H54 (cell line): ENCODE data around the gene BNIPL.
A peak's percentile ranks its signal among the peaks of the same experiment; 100 is the strongest.

Experiments
- DNase-seq: peaks from one replicate; pipeline ENCODE4 v3.0.0; 2011; ENCODE audit warnings: low spot score, mixed read lengths; ENCODE audit not compliant: insufficient read length
- FAIRE-seq: peaks from 3 replicates; lab custom pipeline; 2011; peaks lifted over from hg19 to GRCh38; lab: Jason Lieb, UNC
- POLR2A ChIP-seq: IDR thresholded peaks from 2 replicates; pipeline ENCODE4 v1.6.1; 2011; ENCODE audit warnings: low read depth, mild to moderate bottlenecking, low read length

BNIPL gene

GRCh38 chr1:151005729-151006319, 30.6 kb upstream of the BNIPL start:
- DNase-seq (no peak), FAIRE-seq (no peak)
- no peak for TF ChIP-seq POLR2A

- DNase-seq (peak; percentile 86), FAIRE-seq (no peak)
- TF ChIP-seq POLR2A, result no peak
Observed at GRCh38 chr1:151006327-151007052, 29.9 kb upstream of the BNIPL start, which contains the start of gene MINDY1. MINDY1 (minus strand) TSS chr1:151006902; CDS start chr1:151002617, 4,285 bp downstream.

- no peak for DNase-seq
- FAIRE-seq, result no peak
- no peak for TF ChIP-seq POLR2A
Observed at GRCh38 chr1:151007853-151008243, 28.5 kb upstream of the BNIPL start.

DNA sequence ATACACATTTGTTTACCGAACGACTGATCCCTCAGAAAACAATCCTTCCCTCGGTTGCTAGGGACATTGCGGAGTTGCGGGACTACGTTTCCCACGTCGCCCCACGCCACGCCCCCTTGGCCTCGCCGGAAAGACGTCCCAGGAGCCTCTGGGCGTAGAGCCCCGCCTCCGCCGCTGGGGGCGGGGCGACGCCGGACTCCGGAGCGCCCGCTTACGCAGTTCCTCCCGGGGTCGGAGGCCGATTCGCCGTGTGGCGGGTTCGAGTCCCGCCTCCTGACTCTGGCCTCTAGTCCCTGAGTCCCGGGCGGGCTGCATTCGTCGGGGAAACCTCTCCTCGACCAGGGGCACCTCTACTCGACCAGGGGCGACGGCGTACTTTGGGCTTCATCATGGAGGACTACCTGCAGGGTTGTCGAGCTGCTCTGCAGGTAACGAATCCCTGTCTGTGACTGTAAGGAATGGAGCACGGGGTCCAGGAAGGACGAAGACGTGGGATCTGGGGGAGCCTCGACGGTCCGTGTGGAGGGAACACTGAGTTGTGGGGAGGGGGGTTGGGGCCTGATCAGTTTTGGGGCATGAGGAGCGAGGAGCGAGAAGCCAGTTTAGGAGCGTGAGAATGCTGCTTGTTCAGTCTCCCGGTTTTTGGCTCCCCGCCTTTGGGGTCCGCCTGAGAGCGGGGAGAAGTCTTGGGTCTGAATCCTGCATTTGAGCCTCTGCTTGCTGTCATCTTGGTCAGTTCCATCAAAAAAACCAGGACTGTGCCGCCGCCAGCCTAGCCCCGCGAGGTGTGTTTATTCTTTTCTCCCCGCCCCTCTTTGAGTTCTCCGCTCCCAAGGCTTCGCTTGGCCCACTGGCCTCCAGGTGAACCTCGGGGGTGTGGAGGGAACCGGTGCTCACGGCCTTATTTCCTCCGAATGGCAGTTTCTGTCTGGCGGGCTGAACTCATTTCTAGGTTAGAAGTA, 27.9 kb upstream of the BNIPL start, which contains the start of gene PRUNE1:
Gene PRUNE1 (plus strand): TSS at position 206 of the 962 bp plus-strand sequence. CDS start 184 bp downstream, at position 390.
- TF ChIP-seq POLR2A, result peak; percentile 73
- DNase-seq, result peak; percentile 100
- no peak for FAIRE-seq

DNA sequence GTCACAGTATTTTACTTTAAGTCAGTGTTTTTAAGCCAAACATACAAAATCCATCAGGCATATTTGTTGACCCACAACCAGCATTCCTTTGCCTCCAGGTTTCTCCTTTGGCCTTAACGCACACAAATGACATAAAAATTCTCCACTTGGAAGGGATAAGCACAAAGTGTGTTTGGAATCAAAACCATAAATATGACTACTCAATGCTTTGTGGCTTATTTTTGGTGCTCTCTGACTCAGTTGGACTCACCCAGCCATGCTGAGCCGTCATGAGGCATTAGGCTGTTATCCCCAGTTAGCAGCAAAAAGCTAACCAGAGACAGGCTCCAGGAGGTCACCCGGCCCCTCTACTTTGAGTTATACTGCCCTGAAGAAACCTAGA, 27.2 kb upstream of the BNIPL start:
- FAIRE-seq, result no peak
- no peak for TF ChIP-seq POLR2A
- DNase-seq, result no peak

DNA sequence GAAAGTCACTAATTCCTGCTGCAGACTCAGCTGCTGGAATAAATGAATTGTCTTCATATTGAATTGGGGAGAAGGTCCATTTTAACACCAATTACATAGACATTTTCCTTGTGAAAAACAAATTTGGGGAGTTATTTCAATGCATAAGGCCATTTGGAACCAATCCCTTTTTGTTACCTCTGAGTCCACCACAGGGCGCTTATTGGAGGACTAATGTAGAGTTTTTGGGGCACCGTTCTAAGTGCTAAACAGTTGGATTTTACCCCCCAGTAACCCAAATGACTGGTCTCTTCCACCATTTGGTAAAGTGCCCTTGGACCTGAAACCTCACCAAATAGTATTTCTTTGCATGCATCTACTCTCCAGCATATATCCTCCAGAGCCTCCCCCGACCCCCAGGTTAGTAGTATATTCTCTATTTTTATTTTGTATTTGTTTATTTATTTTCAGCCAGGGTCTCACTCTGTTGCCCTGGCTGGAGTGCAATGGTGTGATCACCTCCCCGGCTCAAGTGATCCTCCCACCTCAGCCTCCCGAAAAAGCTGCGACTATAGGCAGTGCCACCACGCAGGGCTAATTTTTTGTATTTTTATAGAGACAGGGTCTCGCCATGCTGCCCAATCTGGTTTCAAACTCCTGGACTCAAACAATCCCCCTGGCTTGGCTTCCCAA, 26.6 kb upstream of the BNIPL start:
- TF ChIP-seq POLR2A, result no peak; the same call in 1 of the 2 replicates
- DNase-seq (no peak), FAIRE-seq (no peak)

GRCh38 chr1:151010346-151010726, 26.1 kb upstream of the BNIPL start:
- FAIRE-seq (no peak), DNase-seq (no peak)
- TF ChIP-seq POLR2A, result no peak

GRCh38 chr1:151011154-151011850, 25.1 kb upstream of the BNIPL start:
- no peak for FAIRE-seq

GRCh38 chr1:151012684-151013471, 23.5 kb upstream of the BNIPL start:
- FAIRE-seq (no peak), DNase-seq (no peak)
- no peak for TF ChIP-seq POLR2A

More at GRCh38 chr1:151011154-151011850, 25.1 kb upstream of the BNIPL start:
- no peak for TF ChIP-seq POLR2A
- DNase-seq, result no peak

- TF ChIP-seq POLR2A, result no peak
- no peak for DNase-seq
- FAIRE-seq, result no peak
Observed at GRCh38 chr1:151013518-151013917, 22.9 kb upstream of the BNIPL start.

GRCh38 chr1:151024540-151025146, 11.7 kb upstream of the BNIPL start:
- peak; percentile 80 for DNase-seq
- no peak for TF ChIP-seq POLR2A
- FAIRE-seq, result no peak

DNA sequence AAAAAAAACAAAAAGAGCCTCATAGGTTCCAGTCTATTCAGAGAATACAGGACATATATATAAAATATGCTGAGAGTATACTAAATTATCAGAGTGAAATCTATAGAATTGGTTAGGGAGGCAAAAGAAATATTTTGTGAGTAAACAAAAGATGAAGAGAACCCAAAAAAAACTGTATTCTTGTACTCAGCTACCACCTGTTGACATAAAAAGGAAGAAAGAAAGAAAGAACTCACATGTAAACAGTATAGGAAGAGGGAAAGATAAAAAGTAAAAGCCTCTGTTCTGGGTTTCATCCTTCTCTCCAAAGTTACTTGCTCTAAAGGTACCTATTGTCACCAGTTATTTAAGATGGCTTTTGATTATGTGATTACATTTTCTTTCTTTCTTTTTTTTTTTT, 9.9 kb upstream of the BNIPL start:
- no peak for DNase-seq
- no peak for TF ChIP-seq POLR2A
- no peak for FAIRE-seq
